DMS114 treated with DMSO at 0.1 percent for 48 hours (cell line): ENCODE results near the gene KRT6B.
"Not testable (repeated sequence)": the region's sequence is repeated elsewhere in the genome, so short reads cannot be mapped to it uniquely, and the experiment has no call there.

Source experiments
- DNase-seq: peaks from one replicate; lab custom pipeline; 2025; ENCODE audit not compliant: unreplicated experiment; lab: John Stamatoyannopoulos, UW

The KRT6B gene

DNA sequence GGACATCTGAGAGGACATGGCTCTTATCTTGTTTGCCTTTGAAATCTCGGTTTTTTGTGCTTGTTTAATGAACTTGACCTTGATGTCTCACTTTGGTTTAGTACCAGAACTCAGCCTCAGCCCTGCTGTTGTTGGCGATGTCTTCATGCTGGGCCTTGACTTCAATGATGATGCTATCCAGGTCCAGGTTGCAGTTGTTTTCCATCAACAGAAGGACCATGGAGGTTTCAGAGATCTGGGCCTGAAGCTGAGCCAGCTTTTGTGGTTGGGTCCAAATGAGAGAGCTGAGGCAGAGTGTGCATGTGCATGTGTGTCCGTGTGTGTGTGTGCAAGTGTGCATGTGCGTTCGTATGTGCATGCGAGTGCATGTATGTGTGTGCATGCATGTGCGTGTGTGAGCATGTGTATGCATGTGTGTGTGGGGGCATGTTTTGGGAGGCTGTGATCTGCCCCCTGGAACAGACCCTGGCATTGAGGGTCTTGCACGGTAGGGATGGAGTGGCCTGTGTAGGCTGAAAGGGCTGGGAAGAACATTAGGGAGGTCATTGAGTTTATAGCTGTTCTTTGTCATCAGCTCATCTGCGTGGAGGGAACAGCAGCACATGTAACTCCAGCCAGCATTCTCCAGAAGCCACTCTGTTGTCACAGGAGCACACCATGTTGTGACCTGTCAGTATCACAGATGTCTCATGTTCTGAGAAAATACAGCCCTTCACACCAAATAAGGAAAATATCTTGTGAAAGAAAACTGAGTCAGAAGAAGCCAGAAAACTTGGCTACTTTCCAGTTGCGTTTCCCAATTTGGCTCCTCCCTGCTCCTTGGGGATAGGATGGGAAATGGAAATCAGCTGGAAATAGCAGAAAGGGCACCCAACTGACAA is 35.8 kb downstream of the KRT6B start:
- DNase-seq = no peak

DNA sequence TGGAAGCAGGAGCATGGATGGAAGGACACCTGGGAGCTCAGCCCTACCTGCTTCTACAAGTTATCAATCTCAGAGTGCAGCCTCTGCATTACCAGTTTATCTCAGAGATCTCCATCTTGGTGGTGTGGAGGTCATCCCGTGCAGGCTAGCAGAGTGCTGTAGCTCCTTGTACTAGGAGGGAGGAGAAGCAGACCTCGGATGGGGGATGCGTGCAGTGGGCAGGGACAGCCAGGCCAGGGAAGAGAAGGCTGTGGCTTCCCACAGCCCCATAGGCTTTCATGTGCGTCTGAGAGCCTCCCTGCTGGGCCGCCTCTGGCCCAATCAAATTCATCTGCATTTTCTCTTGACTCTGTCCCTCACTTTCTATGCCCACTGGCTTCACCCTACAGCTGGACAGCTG is 37.0 kb downstream of the KRT6B start:
- no peak for DNase-seq

DNA sequence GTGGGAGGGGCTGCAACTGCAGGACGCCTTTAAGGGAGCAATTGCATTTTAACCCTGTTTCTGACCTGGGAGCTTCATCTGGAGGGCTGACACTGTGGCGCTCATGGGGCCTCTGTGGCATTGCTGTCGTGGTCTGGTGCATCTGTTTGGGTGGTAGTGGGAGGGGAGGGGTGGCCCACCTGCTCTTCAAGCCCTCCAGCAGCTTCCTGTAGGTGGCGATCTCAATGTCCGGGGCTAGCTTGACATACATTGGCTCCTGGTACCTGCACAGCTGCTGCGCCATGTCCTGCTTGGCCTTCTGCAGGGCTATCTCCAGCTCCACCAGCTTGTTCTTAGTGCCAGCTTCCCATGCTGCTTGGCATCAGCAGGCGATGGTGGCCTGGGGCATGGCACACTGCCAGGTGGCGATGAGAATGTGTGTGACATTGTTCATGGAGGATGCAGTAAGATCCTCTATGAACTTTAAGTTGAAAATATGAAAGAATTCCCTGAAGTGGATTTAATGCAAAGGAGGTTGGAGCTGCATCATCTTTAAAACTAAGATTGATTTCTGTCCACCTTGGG is 38.1 kb downstream of the KRT6B start:
- no peak for DNase-seq

DNA sequence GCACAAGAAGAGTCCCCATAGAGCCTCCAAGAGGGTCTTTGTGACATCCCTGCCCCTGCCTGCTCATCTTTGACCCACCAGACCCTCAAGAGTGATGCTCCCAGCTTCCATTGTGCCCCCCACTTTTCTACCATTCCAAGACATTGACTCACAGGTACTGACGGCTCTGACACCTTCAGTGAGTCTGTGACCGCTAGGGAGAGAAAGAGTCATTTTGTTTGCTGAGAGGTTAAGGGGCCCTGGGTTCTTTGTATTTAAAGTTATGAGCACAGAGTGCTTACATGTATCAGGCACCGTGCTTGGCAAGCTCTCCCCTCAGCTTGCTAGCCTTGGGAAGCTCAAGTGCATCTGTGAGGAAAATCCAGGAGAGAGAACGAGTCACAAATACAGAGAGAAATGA is 38.7 kb downstream of the KRT6B start:
- no peak for DNase-seq

DNA sequence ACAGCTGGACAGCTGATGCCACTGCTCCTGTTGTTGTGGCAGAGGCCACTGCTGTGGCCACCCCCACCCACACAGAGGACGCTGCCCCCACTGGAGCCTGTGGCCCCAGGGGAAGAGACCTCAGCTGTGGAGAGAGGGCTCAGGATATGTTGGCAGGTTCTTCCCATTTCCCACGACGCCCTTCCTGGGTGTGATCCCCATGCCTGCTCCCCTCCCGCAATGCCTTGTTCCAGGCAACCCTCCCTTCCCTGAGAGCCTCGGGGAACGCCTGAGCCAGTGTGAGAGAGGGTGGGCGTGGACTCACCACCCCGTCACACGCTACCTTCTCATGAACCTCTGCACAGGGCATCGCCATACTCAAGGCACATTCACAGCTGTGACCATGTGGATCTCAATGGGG is 40.1 kb downstream of the KRT6B start:
- DNase-seq = no peak

DNA sequence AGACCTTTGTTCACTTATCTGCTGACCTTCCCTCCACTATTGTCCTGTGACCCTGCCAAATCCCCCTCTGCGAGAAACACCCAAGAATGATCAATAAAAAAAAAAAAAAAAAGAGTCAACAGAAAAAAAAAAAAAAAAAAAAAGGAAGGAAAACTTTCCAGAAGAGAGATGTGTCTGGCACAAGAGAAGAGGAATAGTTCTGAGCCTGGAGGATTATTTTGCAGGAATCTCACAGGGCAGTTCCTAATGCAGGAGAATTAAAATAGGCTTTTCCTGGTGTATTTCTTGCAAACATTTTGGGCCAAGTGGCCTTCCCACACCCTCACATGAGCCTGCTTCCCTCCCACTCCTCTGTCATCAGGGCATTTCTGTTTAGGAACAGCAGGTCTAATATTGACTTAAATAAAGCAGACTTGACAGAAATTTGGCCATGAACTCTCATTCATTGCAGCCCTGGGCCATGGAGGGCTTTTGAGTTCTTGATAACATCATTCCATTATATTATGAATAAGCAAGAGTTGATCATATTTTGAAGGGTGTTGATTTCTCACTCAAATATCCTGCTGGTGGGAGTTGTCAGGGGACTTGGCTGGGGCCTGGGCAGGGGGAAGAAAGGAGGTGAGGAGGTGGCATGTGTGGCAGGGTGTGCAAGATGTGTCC is 41.2 kb downstream of the KRT6B start:
- not testable (repeated sequence) for DNase-seq

DNA sequence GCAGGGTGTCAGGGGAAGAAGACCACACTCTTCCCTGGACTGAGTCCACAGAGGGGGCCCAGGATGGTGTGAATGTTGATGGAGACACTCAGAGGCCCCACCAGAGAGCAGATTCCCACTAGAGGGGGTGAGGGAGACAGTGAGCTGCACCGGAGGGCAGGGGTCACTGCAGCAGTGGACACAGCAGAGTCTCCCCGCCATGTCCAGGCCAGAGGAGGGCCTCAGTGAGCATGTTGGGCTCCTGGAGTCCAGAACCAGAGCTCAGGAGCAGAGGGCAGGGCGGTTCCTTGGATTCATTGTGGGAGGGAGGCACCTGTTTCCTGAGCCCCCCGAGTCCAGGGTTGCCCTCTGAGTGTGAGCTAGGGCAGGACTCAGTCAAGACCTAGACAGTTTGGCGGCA is 44.0 kb downstream of the KRT6B start:
- DNase-seq = no peak

DNA sequence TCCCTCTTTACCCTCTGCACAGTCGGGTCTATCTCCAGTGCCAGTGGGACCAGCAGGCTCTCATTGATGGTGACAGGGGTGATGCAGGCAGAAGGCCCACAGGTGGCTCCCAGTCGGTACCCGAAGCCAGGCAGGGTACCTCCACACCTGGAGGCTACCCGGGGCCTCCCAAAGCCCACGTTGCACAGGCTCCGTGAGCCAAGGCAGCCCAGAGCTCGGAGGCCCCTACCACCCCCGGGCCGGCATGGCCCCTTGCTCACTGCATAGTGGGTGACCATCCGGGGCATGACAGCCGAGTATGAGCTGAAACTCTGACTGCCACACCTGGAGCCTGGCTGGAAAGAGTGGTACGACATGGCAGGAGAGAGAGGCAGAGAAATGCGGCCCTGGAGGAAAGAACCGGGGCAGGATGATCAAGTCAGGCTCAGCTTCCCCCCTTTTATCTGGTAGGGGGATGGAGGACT is 46.0 kb downstream of the KRT6B start, which contains the start of gene KRT82:
TSS of gene KRT82 (minus strand) at position 414 of the 464 bp plus-strand sequence. CDS start at position 356, 58 bp downstream.
- no peak for DNase-seq

DNA sequence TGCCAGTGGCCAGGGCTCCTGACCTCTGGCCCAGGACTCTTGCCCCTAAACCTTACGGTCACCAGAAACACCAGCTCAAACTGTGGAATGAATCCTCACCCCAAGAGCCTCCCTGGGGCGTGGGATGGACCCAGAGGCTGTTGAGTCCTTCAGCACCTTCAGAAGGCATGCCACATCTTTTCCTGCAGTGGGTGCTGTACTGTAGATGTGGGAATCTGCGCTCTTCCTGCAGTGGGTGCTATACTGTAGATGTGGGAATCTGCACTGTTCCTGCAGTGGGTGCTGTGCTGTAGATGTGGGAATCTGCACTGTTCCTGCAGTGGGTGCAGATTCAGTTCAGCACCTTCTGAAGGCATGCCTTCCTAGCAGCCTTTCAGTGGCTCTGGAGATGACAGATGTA is 47.0 kb downstream of the KRT6B start:
- DNase-seq = no peak

DNA sequence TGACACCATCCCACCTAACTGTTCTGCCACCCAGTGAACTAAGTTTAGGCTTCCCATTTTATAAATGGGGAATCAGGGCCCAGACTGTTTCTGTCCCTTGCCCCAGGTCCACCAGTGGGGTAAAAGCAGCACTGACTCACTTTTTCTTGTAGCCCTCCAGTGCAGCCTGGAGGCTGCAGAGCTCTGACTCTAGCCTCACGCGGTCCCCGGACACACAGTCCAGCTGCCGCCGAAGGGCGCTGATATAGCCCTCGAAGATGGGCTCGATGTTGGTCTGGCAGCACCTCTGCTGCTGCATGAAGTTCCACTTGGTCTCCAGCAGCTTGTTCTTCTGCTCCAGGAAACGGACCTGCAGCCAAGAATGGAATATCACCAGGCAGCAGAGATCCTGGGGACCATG is 48.4 kb downstream of the KRT6B start:
- DNase-seq = no peak

DNA sequence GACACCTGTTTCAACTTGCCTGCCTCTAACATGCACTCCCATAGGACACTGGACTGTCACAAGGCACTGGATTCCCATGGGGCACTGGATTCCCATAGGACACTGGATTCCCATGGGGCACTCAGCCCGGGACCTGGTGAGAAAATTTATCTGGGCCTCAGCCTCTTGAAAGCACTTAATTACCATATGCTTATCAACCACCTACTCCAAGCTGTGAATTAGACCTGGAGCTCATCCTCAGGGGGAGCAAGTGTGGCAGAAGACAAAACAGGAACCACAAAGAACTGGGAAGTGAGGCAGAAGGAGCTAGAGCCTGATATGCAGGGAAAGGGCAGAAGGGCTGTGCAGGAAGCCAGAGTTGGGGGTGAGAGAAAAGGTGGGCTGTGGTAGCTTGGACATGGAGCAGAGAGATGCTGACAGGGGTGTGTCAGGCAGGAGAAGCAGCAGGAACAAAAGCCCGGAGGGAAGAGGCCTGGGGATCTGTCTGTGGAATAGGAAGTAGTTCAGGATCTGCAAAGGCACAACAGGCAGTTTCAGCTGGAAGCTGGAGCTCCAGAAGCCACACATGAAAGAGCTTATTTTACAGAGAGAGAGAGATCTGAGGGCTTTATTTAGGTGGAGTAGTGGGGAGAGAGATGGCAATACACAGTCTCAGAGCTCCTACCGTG is 48.9 kb downstream of the KRT6B start:
- DNase-seq = no peak

DNA sequence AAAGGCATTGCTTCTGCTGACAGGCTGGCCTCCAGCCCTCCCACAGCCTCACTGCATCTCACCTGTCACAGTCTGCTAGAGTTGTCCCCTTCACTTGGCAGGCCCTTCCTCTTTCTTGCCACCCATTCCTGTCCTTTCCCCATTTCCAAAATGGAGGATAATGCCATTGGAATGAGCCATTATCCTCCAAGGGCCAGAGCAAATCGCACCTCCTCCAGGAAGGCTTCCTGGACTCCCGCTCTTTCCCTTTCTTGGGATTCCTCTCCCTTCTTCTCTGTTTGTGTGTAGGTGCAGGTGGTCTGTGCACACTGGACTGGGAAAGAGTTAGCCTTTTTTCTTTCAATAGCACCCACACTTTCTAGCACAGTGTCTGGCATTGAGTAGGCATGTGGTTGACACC is 49.6 kb downstream of the KRT6B start:
- DNase-seq = no peak

DNA sequence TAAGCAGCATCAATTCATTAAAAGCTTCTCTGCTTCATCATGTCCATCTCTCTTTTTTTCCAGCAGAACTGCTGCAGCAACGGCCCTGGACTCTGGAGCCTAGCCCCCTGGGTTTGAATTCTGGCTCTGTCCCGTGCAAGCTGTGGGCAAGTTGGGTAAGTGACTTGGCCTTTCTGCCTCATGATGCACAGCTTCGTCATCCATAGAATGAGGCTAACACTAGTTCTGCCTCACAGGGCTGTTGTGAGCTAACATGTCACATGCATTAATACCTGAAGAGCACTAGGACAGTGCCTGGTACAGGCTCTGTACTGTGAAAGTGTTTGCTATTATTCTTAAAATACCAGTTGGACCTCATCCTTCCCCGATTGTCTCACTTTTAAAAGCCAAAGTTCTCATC is 50.0 kb downstream of the KRT6B start:
- DNase-seq = no peak

DNA sequence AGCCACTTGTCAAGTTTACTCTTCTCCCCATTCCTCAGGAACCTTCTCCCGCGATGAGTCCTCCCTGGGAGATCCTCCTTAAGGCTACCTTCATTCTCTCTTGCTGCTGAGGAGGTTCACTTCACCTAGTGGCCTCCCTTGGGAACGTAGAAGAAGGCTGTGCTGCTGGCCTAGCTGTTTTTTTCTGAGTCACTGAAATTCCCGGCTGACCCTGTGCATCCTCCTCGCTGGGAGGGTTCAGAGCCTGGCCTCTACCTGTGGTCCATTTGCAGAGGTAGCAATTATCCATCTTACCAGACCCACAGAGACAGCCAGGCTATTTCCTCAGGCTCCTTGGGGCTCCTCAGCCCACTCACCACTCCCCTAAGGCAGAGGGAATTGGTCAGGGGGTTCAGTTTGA is 50.4 kb downstream of the KRT6B start:
- no peak for DNase-seq

DNA sequence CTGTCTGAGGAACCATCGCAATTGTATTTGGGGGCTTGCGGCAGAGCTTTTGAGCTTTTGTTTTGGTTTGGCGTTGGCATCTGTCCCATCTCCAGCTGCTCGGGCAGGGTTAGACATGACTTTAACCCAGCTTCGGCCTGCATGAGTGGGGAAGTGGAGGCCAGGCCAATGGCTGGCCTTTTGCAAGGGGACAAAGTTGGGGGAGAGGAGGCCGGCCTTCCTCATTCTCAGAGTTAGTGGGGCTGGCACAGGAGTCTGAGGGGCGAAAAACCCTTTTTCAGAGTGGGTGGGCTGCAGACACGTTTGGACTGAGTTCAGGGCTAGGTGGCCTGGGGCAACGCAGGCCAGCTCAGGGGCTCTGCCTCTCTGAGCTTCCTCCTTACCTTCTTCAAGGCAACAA is 51.0 kb downstream of the KRT6B start:
- DNase-seq = no peak

DNA sequence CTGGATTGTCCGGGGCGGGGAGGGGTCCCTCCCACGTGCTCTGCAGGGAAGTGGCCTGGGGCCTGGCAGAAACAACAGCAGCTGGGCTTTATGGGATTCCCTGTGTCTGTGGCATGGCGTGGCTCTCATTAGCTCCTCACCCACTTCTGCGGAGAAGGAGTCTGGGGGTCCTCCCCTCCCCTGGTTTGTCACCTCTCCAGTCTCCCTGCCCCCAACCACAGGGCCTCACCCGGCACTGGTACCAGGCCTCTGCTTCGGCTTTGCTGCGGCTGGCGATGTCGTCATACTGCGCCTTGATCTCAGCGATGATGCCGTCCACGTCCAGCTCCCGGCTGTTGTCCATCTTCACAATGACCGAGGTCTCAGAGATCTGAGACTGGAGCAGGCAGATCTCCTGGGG is 52.2 kb downstream of the KRT6B start:
- no peak for DNase-seq

DNA sequence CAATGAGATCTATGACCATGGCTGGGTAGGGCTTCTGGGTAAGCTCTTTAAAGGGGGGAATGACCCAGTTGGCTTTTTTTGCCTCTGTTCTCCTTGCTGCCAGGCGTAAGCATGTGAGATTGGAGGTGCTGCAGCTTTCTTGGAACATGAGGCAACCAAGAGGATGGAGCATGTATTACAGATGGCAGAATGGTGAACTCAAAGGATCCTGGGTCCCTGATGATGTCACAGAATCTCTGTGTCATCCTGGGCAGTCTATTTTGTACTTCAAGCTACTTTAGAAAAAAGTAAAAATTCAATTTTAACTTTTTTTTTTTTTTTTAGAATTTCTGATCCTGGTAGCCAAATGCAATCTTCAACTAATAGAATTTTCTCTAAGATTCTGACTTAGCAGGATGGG is 53.8 kb downstream of the KRT6B start:
- DNase-seq = no peak

DNA sequence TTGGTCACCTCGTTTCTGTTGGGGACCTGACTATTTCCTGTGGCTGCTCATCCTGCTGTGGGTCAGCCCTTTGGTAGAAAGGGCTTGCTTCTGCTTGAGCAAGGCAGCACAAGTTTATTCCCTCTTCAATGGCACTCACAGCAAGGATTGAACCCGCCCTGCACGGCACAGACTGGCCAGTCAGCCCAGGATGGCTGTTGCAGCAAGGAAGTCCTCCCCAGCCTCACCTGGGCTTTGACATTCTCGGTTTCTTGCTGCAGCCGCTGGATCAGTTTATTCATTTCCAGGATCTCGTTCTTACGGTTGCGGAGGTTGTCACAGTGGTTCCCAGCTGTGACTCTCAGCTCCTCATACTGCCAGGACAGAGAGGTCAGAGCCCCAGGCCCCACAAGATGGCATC is 55.3 kb downstream of the KRT6B start:
- no peak for DNase-seq
